ENCODE measurements around the gene TBCK.

Gene TBCK

DNA sequence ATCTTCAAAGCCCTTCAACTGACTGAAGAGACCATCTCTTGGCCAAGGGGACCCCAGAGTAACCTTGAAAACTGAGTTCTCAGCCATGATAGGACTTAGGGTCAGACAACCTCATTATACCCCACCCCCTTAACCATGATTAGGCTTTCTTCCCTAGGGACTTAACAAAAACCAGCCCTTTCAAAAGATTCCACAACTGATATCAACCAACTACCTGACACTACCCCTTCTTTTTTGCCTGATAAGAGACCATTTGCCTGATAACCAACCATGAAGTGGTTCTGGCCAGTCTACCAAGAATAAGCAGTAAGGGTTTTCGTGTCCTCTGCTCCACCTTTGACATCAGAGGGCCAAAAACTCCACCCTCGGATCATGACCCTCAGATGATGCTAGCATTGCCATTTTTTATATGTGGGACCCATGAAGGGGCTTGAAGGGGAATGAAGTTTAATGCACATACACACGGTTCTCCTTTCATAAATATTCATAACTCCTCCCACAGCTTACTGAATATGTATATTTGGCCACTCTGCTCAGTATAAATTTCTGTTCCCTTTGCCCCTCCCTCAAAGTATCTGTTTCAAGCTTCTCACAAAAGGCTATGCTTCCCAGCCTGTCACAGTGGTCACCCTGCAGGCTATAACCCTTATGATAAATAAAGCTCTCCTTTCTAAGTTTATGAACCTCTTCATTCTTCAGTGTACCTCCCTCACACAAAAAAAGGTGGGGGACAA is 12.3 kb downstream of the TBCK start:
- DNase-seq (ENCODE audit: low read depth) = no peak
- H3K4me3 ChIP-seq (ENCODE audit: low read length) = no peak overlapping the region
- no peak for TF ChIP-seq CTCF (IDR thresholded peaks at IDR 0.05; ENCODE audit: insufficient read depth, low read depth, low read length, missing control alignments)

GRCh38 chr4:106302062-106302438 is 14.0 kb downstream of the TBCK start:
- H3K4me3 ChIP-seq (ENCODE audit: low read length) = no peak overlapping the region
- DNase-seq (ENCODE audit: low read depth) = no peak
- no peak for TF ChIP-seq CTCF (IDR thresholded peaks at IDR 0.05; ENCODE audit: insufficient read depth, low read depth, low read length, missing control alignments)

- no peak for DNase-seq (ENCODE audit: low read depth)
- TF ChIP-seq CTCF (IDR thresholded peaks at IDR 0.05; ENCODE audit: insufficient read depth, low read depth, low read length, missing control alignments) = no peak
- no peak overlapping the region for H3K4me3 ChIP-seq (ENCODE audit: low read length)
Observed at GRCh38 chr4:106301393-106302061, 14.5 kb downstream of the TBCK start.

DNA sequence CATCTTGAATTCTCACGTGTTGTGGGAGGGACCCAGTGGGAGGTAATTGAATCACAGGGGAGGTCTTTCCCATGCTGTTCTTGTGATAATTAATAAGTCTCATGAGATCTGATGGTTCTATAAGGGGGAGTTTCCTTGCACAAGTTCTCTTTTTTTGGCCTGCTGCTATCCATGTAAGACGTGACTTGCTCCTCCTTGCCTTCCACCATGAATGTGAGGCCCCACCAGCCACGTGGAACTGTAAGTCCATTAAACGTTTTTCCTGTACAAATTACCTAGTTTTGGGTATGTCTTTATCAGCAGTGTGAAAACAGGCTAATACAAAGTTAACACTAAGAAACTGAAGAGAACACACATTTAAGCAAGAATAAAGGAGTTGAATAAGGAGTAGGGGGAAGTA is 16.0 kb downstream of the TBCK start:
- TF ChIP-seq CTCF (IDR thresholded peaks at IDR 0.05; ENCODE audit: insufficient read depth, low read depth, low read length, missing control alignments) = no peak

DNA sequence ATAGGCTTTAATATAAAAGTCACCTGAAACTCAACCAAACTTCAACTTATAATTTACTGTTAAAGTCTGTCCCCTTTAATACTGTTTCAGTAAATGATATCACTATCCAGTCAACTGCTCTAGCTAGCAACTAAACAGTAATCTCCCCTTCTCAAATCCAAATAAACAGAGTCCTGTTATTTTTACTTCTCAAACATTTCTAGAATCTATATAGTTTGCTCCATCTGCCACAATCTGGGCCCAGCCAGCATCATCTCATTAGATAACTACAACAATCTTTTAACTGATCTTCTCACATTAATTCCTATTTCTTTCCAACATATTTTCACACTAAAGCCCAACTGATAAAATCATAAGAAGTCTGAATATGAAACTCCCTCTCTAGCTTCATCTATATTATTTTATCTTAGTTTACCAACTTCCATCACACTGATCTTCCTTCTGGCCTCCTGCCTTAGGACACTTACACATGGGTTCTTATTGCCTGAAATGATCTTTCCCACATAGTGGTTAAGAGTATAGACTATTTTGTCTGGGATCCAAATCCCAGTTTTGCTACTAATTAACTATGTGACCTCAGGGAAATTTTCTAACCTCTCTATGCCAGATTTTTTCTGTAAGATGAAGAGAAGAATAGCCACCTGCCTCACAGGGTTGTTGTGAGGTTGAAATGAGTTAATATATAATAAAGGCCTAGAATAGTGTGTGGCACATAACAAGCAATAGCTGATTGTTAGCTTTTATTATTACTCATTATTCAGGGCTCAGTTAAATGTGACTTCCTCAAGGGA is 18.6 kb downstream of the TBCK start:
- DNase-seq (ENCODE audit: low read depth) = no peak
- H3K4me3 ChIP-seq (ENCODE audit: low read length) = no peak overlapping the region
- TF ChIP-seq CTCF (IDR thresholded peaks at IDR 0.05; ENCODE audit: insufficient read depth, low read depth, low read length, missing control alignments) = no peak

More for the DNA sequence above, 16.0 kb downstream of the TBCK start:
- H3K4me3 ChIP-seq (ENCODE audit: low read length) = no peak overlapping the region
- DNase-seq (ENCODE audit: low read depth) = no peak

GRCh38 chr4:106294062-106294461 is 21.9 kb downstream of the TBCK start:
- H3K4me3 ChIP-seq (ENCODE audit: low read length) = no peak overlapping the region
- DNase-seq (ENCODE audit: low read depth) = no peak
- no peak for TF ChIP-seq CTCF (IDR thresholded peaks at IDR 0.05; ENCODE audit: insufficient read depth, low read depth, low read length, missing control alignments)

Data from epithelial cell of esophagus (primary cell).